Measurements from ENCODE around the gene CYP2E1. TPM values are rescaled to one million over a fixed set of nuclear protein-coding genes. Genes with fewer than 3 reads are reported as not detected.

CYP2E1 gene
- total and polyA plus RNA-seq, 10 of the 15 experiments (the other 5 are each of a cell fraction or from before 2014, with no cell fraction given) = 0.09 to 1.9 (median 0.28) TPM; not detected in 3

GRCh38 chr10:133532871-133533270, 5.7 kb downstream of the CYP2E1 start:
- peaks cover 4% of the 10 kb centered on the region in 2 experiments; a peak in 3 of 4 replicates for H3K27me3 ChIP-seq (replicated peaks in 1 of 2; ENCODE audit: control insufficient read depth in 2 of 2, insufficient read depth in 2 of 2, low read length in 1 of 2)
- H3K4me3 ChIP-seq = no peak overlapping the region
- ChIA-PET POLR2A (no interaction called here), CTCF (no interaction called here), RAD21 (ENCODE audit: unreplicated experiment) (no interaction called here), SMC1A (ENCODE audit: uncharacterized antibody, unreplicated experiment) (no interaction called here)
- in situ Hi-C loops (cut with MboI) = no loop called here
- no peaks in the 10 kb centered on the region; the same call in 2 of the 3 replicates for H3K9me3 ChIP-seq (replicated peaks; ENCODE audit: control insufficient read depth, insufficient read depth, low read length)
- H4K20me1 ChIP-seq (ENCODE audit: control insufficient read depth, insufficient read depth) = no peaks in the 10 kb centered on the region
- intact Hi-C loops (cut with micrococcal nuclease; ENCODE audit: unreplicated experiment) = no loop called here
- no TSS peak for BruUV-seq (replicated peaks)
- no peaks in the 10 kb centered on the region for H3K36me3 ChIP-seq (ENCODE audit: control insufficient read depth in 2 of 2, insufficient read depth in 2 of 2, low read length in 1 of 2)
- no peak for ATAC-seq
- no peaks in the 10 kb centered on the region for H3K79me2 ChIP-seq (ENCODE audit: control insufficient read depth, insufficient read depth, low read length)
- WGBS (ENCODE audit: insufficient coverage, insufficient replicate concordance, low lambda C conversion rate, missing lambda C conversion rate) = 24% methylated on average over 7 of the region's 7 CpGs
- no peak overlapping the region for H2AFZ ChIP-seq (ENCODE audit: control insufficient read depth, low read depth, low read length)
- no peak for TF ChIP-seq TBL1XR1 (IDR thresholded peaks at IDR 0.05; ENCODE audit: low read depth, low read length)
- H3K4me2 ChIP-seq (ENCODE audit: control insufficient read depth, insufficient read depth) = no peak overlapping the region
- H3K4me1 ChIP-seq (ENCODE audit: control insufficient read depth, insufficient read depth, low read length) = no peaks in the 10 kb centered on the region
- H3K9ac ChIP-seq (ENCODE audit: control insufficient read depth, insufficient read depth, low read length) = no peak overlapping the region
- no peak for FAIRE-seq
- H3K27ac ChIP-seq (ENCODE audit: control insufficient read depth, insufficient read depth) = no peak overlapping the region
- no peak for DNase-seq (ENCODE audit: low read depth, low spot score)

GRCh38 chr10:133534417-133534816, 7.3 kb downstream of the CYP2E1 start:
- H3K9ac ChIP-seq (ENCODE audit: control insufficient read depth, insufficient read depth, low read length) = no peak overlapping the region
- FAIRE-seq (no peak), DNase-seq (ENCODE audit: low read depth, low spot score) (no peak), ATAC-seq (no peak)
- in situ Hi-C loops (cut with MboI) (no loop called here), intact Hi-C loops (cut with micrococcal nuclease; ENCODE audit: unreplicated experiment) (no loop called here)
- ChIA-PET CTCF (no interaction called here), RAD21 (ENCODE audit: unreplicated experiment) (no interaction called here), POLR2A (no interaction called here), SMC1A (ENCODE audit: uncharacterized antibody, unreplicated experiment) (no interaction called here)
- no peak overlapping the region for H3K27ac ChIP-seq (ENCODE audit: control insufficient read depth, insufficient read depth)
- H3K36me3 ChIP-seq (ENCODE audit: control insufficient read depth in 2 of 2, insufficient read depth in 2 of 2, low read length in 1 of 2) = no peaks in the 10 kb centered on the region
- no peaks in the 10 kb centered on the region; the same call in 2 of the 3 replicates for H3K9me3 ChIP-seq (replicated peaks; ENCODE audit: control insufficient read depth, insufficient read depth, low read length)
- no peaks in the 10 kb centered on the region for H3K4me1 ChIP-seq (ENCODE audit: control insufficient read depth, insufficient read depth, low read length)
- H2AFZ ChIP-seq (ENCODE audit: control insufficient read depth, low read depth, low read length) = no peak overlapping the region
- H3K79me2 ChIP-seq (ENCODE audit: control insufficient read depth, insufficient read depth, low read length) = no peaks in the 10 kb centered on the region
- no peak overlapping the region for H3K4me2 ChIP-seq (ENCODE audit: control insufficient read depth, insufficient read depth)
- H3K4me3 ChIP-seq = no peak overlapping the region
- 25% methylated on average over 7 of the region's 7 CpGs for WGBS (ENCODE audit: insufficient coverage, insufficient replicate concordance, low lambda C conversion rate, missing lambda C conversion rate)
- no peaks in the 10 kb centered on the region for H4K20me1 ChIP-seq (ENCODE audit: control insufficient read depth, insufficient read depth)
- peaks cover 0 to 4% of the 10 kb centered on the region in 2 experiments; a peak in 2 of 4 replicates for H3K27me3 ChIP-seq (replicated peaks in 1 of 2; ENCODE audit: control insufficient read depth in 2 of 2, insufficient read depth in 2 of 2, low read length in 1 of 2)
- BruUV-seq (replicated peaks) = no TSS peak
- TF ChIP-seq ETV6 (conservative IDR thresholded peaks at IDR 0.05 in 1 of 2, IDR thresholded peaks at IDR 0.05 in 1 of 2; ENCODE audit: borderline replicate concordance in 1 of 2, low read depth in 1 of 2) (no peak), ZNF687 (IDR thresholded peaks at IDR 0.05) (no peak), STAT3 (IDR thresholded peaks at IDR 0.05; ENCODE audit: low read depth, low read length) (no peak), SKIL (IDR thresholded peaks at IDR 0.05; ENCODE audit: low read depth, poor library complexity, severe bottlenecking) (no peak), GABPA (IDR thresholded peaks at IDR 0.05; ENCODE audit: low read depth) (no peak), SRF (IDR thresholded peaks at IDR 0.05; ENCODE audit: low read depth in 2 of 2, low read length in 2 of 2) (no peak), KAT2A (conservative IDR thresholded peaks at IDR 0.05; ENCODE audit: control insufficient read depth, low read depth, low read length) (no peak), BHLHE40 (IDR thresholded peaks at IDR 0.05; ENCODE audit: borderline replicate concordance in 1 of 2, low read depth in 2 of 2, low read length in 1 of 2) (no peak), TCF12 (IDR thresholded peaks at IDR 0.05; ENCODE audit: low read depth, low read length) (no peak), CREM (IDR thresholded peaks at IDR 0.05; ENCODE audit: low read depth) (no peak)

Measured in GM12878 (cell line).